BJ (cell line): ENCODE data around the gene DNAH10. TPM values are rescaled to one million over a fixed set of nuclear protein-coding genes. Genes with fewer than 3 reads are reported as not detected.

Experiments
- CTCF ChIA-PET: fragments of 350-600 bp; formaldehyde crosslinking; extraction: SDS; loops from one replicate; lab custom pipeline; 2021; ENCODE audit warnings: antibody characterized with exemption, inconsistent platforms; lab: Yijun Ruan, JAX
- POLR2A ChIA-PET: fragments of 300-600 bp; sonication (Branson Sonifier 250); formaldehyde crosslinking; extraction: SDS; loops from one replicate; lab custom pipeline; 2021; ENCODE audit warnings: antibody characterized with exemption; lab: Charles Lee
- DNase-seq: peaks from one replicate; pipeline ENCODE4 v3.0.0-alpha.2; 2011; ENCODE audit warnings: low read depth
- H3K27me3 ChIP-seq: 2 replicates; pipeline ENCODE4 v1.6.0; 2011; ENCODE audit warnings: low read length; ENCODE audit not compliant: control insufficient read depth, insufficient read depth
- H3K36me3 ChIP-seq: 2 replicates; pipeline ENCODE4 v1.5.1; 2011; ENCODE audit warnings: low read length; ENCODE audit not compliant: control insufficient read depth, insufficient read depth
- H3K4me3 ChIP-seq: 2 replicates; pipeline ENCODE4 v1.5.1; 2011; ENCODE audit warnings: low read depth, mild to moderate bottlenecking, control low read depth, low read length
- polyA plus RNA-seq: library from polyadenylated mRNA; depleted of rRNA; stranded (reverse); fragments of >200 nt; gene quantifications from 2 replicates; pipeline ENCODE4 v1.2.3, GENCODE V29; 2011
- TF ChIP-seq, protein P1 (sequence below): IDR thresholded peaks from 2 replicates; pipeline ENCODE4 v1.5.1; 2011; ENCODE audit warnings: low read depth, mild to moderate bottlenecking, control low read depth, inconsistent platforms, low read length, moderate library complexity; ENCODE audit not compliant: insufficient read depth

DNAH10 gene
- polyA plus RNA-seq, 1 experiment, result 0.61 TPM

DNA sequence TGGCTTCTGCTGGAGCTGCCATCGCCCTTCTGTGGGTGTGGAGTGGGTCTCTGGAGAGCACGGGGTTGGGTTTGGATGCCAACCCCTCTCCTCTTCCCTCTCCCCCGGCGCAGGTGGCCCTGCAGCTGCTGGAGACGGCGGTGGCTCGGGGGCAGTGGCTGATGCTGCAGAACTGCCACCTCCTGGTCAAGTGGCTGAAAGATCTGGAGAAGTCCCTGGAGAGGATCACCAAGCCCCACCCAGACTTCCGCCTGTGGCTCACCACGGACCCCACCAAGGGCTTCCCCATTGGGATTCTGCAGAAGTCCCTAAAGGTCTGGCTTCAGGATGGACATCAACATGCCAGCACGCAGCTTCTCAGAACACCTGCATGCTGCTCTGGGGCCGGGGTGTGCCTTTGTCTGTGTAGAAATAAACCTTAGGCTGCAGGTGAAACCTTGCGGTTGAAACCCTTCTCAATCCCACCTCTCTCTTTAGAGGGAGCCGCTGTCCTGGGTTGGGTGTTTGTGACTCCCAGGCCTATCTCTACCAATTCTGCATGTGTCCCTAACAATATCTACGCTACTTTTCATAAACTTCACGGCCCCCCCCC is 166.3 kb downstream of the DNAH10 start:
- ChIA-PET CTCF (no interaction called here), POLR2A (no interaction called here)
- no peak for DNase-seq
- Histone ChIP-seq H3K4me3 (no peak overlapping the region), H3K27me3 (no peaks in the 10 kb centered on the region), H3K36me3 (no peaks in the 10 kb centered on the region)
- TF ChIP-seq, protein P1, sequence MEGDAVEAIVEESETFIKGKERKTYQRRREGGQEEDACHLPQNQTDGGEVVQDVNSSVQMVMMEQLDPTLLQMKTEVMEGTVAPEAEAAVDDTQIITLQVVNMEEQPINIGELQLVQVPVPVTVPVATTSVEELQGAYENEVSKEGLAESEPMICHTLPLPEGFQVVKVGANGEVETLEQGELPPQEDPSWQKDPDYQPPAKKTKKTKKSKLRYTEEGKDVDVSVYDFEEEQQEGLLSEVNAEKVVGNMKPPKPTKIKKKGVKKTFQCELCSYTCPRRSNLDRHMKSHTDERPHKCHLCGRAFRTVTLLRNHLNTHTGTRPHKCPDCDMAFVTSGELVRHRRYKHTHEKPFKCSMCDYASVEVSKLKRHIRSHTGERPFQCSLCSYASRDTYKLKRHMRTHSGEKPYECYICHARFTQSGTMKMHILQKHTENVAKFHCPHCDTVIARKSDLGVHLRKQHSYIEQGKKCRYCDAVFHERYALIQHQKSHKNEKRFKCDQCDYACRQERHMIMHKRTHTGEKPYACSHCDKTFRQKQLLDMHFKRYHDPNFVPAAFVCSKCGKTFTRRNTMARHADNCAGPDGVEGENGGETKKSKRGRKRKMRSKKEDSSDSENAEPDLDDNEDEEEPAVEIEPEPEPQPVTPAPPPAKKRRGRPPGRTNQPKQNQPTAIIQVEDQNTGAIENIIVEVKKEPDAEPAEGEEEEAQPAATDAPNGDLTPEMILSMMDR, result no peak

DNA sequence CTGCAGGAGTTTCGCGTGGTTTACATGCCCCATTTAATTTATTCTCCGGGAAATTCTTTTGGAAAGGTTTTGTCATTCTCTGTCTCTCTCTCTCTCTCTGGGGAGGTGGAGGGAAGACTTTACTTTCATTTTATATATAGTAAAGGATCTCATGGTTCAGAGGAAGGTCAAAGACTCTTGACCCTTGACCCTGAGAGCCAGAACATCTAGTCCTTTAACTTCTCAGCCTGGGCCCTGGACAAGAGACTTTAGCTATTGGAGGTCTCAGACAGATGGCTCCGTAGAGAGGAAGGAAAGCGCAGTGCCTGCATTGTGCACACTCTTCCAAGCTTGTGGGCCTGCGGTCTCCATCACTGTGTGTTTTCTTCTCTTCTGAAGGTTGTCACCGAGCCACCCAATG is 166.8 kb downstream of the DNAH10 start:
- ChIA-PET CTCF (no interaction called here), POLR2A (no interaction called here)
- H3K36me3 ChIP-seq, result no peaks in the 10 kb centered on the region
- H3K27me3 ChIP-seq, result no peaks in the 10 kb centered on the region
- TF ChIP-seq, protein P1, result no peak
- no peak overlapping the region for H3K4me3 ChIP-seq
- DNase-seq, result no peak

DNA sequence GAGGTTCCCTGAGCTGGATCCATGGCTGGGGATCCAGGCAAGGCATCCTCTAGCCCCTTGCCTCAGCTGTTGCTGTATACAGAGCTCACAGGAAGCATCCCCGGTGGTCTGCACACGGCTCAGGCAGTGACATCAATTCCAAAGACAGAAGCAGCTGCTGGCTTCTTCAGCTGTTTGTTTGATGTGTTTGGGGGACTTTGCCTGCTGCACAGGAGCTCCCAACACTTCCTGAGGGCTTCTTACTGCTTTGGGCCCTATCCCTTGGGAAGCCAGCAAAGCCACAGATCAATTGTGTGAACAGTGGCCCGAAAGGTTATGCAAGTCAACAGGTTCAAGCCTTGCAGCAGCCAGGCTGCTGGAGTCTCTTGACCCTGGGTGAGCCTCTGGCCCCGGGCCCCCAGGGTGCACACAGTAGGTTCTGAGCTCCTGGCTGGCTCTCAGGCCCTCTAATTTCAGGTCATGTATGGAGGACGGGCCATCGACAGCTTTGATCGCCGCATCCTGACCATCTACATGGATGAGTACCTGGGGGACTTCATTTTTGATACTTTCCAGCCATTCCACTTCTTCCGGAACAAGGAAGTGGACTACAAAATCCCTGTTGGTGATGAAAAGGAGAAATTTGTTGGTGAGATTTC is 168.0 kb downstream of the DNAH10 start:
- CTCF ChIA-PET, result interaction anchor here (1.2 to 1.5 kb wide), 3 partner anchors 9 to 32 kb away, joined by 3 to 4 read pairs (median 4); no protein-coding TSS in a partner anchor
- H3K4me3 ChIP-seq, result no peak overlapping the region
- no peaks in the 10 kb centered on the region for H3K36me3 ChIP-seq
- TF ChIP-seq, protein P1, result no peak
- no peaks in the 10 kb centered on the region for H3K27me3 ChIP-seq
- no peak for DNase-seq
- POLR2A ChIA-PET, result no interaction called here

DNA sequence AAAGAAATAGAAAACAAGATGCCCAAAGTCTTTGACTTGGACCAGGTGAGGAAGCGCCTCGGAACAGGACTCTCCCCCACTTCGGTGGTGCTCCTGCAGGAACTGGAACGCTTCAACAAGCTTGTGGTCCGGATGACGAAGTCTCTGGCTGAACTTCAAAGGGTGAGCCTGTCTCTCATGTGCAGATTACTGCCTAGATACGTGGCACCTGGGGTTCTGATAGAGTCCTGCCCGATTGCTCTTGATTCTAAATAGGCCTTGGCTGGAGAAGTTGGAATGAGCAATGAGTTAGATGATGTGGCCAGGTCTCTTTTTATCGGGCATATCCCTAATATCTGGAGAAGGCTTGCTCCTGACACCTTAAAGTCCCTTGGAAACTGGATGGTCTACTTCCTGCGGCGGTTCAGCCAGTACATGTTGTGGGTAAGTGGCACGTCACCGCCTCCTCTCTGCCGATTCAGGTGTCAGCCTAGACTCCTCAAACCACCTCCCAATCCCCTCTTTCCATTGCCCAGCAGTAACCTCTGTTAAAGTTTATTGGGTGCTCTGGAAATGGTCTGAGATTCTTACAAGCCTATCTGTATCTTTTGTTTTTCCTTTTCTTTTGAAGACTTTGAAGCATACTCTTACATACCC is 169.7 kb downstream of the DNAH10 start:
- CTCF ChIA-PET, result interaction anchor here (1.8 kb wide), 1 partner anchor 13 kb away, joined by 5 read pairs; no protein-coding TSS in a partner anchor
- POLR2A ChIA-PET, result no interaction called here
- TF ChIP-seq, protein P1, result no peak
- Histone ChIP-seq H3K36me3 (peaks cover 5% of the 10 kb centered on the region), H3K4me3 (no peak overlapping the region), H3K27me3 (no peaks in the 10 kb centered on the region)
- DNase-seq, result no peak

DNA sequence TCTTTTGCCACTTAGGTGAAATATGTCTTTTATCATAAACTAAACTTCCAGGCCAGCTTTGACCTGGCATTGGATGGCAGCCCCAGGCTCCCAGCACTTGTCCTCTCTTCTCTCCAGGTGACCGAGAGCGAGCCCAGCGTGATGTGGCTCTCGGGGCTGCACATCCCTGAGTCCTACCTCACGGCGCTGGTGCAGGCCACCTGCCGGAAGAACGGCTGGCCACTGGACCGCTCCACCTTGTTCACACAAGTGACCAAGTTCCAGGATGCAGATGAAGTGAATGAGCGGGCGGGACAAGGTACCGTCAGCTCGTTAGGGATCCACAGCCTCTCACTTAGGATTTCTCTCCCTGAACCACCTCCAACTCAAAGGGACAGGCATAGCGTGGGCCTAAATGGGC is 171.1 kb downstream of the DNAH10 start:
- H3K27me3 ChIP-seq, result no peaks in the 10 kb centered on the region
- peaks cover 5% of the 10 kb centered on the region for H3K36me3 ChIP-seq
- DNase-seq, result no peak
- TF ChIP-seq, protein P1, result no peak
- H3K4me3 ChIP-seq, result no peak overlapping the region
- ChIA-PET CTCF (interaction anchor here (1.8 kb wide), 1 partner anchor 12 kb away, joined by 5 read pairs; no protein-coding TSS in a partner anchor), POLR2A (no interaction called here)
